ELR (cell line): ENCODE measurements around the gene RNF224.

Experiments
- DNase-seq: peaks from one replicate; pipeline ENCODE4 v3.0.0-alpha.2; 2015; ENCODE audit warnings: low read depth

The RNF224 gene

DNA sequence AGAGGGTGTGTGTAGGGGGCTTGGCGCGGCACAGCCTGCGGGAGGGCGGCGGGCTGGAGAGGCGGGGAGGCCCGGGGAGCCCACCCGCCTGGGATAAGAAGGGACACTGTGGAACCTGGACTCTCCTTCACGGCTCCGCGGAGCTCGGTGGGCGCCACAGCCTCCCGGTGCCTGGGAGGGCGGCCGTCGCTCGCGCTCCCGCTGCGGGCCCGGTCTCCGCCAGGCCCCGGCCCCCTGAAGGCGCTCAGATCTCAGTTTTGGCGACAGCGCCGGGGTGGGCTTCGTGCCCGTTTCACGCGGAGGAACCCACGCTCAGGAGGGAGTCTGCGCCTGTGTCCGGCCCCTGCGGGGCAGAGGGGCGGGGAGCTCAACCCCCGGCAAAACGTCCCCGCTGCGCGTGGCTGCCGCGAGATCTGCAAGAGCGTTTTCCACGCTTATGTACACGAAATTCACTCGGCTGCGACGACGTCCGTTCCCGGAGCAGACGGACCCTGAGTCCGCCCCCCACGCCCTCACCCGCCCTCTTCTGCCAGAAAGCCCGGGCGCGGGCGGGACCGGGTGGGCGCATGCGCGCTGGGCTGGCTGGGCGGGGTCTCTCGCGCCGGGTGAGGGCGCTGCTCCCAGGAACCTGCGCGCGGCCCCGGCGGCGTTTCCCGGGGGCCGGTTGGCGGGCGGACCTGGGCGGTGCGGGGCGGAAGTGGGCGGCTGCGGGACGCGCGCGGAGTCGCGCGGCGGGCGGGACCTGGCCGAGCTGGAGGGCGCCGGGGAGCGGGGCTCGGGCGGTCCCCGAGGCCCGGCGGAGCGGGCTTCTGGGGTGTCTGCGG lies 27.5 kb downstream of the RNF224 start, which contains the start of gene NELFB:
NELFB (plus strand) TSS at position 704 of the 824 bp plus-strand sequence.
- peak; percentile 86 for DNase-seq

DNA sequence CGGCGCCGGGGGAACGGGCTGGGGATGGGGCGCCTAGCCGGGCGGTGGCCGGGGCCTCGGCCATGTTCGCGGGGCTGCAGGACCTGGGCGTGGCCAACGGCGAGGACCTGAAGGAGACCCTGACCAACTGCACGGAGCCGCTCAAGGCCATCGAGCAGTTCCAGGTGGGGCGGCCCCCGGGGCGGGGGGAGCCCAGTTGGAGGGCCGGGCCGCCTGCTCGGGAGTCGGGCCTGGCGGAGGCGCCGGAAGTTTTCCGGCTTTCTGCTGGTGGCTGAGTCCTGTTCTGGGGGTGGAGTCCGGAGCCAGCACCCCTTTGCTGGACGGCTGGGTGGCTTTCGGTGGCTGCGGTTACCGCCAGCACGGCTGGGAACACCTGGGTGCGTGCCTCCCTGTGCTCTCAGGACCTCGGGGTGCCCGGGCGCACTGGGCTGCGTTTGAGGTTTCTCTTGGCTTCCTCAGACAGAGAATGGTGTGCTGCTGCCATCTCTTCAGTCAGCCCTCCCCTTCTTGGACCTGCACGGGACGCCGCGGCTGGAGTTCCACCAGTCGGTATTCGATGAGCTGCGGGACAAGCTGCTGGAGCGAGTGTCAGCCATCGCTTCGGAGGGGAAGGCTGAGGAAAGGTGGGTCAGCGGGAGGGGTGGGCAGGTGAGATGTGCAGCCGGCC lies 28.3 kb downstream of the RNF224 start:
- DNase-seq = peak; percentile 60

DNA sequence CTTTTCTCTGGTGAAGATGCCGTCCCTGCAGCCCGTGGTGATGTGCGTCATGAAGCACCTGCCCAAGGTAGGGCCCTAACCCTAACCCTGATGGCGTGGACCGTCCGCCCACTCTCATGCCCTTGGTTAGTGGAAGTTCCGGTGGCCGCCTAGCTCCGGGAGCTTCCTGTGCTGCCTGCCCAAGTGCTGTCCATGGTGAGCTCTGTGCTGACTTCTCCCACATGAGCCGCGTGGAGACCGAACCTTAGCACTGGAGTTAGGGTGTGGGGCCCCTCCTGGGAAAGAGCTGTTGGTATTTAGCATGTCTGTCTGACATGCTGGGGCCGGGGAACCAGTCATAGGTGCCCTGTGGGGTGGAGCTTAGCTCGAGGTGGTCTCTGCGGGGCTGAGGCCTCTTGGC lies 29.1 kb downstream of the RNF224 start:
- no peak for DNase-seq

DNA sequence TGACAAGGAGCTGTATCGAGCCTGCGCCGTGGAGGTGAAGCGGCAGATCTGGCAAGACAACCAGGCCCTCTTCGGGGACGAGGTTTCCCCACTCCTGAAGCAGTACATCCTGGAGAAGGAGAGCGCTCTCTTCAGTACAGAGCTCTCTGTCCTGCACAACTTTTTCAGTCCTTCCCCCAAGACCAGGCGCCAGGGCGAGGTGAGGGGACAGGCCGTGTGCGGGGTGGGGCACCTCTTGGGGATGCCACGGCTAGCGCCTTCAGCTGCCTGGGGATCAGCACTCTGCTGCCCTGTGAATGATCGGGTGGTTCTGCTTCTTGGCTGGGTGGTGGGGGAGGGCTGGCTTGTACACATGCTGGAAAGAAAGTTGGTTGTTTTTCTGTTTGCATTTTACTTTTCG lies 29.6 kb downstream of the RNF224 start:
- DNase-seq = no peak

DNA sequence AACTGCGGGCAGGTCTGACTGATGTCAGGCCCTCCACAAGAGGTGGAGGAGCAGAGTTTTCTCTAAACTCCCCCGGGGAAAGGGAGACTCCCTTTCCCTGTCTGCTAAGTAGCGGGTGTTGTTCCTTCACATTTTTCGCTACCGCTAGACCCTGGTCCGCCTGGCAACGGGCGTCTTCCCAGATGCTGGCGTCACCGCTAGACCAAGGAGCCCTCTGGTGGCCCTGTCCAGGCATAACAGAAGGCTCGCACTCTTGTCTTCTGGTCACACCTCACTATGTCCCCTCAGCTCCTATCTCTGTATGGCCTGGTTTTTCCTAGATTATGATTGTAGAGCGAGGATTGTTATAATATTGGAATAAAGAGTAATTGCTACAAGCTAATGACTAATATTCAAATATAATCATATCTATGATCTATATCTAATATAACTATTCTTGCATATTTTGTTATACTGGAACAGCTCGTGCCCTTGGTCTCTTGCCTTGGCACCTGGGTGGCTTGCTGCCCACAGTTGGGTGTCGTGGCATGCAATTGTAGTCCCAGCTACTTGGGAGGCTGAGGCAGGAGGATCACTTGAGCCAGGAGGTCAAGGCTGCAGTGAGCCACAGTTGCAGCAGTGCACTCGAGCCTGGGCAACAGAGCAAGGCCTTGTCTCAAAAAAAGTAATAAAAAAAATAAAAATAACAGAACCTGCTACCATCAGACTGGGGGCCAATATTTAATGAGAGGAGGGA lies 35.0 kb downstream of the RNF224 start:
- DNase-seq = peak; percentile 54

DNA sequence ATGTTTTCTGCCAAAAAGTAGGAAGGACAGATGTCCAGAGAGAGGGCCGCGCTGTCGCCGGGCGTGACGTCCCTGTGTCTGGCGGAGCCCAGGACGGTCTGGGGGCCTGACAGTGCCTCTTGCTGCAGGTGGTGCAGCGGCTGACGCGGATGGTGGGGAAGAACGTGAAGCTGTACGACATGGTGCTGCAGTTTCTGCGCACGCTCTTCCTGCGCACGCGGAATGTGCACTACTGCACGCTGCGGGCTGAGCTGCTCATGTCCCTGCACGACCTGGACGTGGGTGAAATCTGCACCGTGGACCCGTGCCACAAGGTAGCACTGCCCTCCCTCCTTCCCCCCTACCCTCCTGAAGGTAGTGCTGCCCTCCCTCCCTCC lies 35.6 kb downstream of the RNF224 start:
- no peak for DNase-seq

DNA sequence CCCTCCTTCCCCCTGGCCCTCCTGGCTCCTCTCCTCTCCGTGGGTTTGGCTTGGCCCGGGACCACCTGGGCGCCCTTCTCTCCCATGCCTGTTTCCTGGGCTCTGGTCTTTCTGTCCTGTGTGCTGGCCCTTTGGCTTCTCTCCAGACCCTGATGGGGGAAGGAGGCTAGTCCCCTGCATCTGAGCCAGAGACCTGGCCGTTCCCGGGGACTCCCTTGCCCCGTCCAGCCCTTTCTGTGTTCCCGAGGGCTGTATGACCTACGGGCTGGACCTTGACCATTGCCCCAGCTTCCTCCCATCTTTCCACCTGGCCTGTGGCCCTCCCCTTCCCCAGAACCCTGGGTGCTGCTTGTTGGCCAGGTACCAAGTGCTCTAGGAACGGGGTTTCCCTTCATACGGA lies 36.2 kb downstream of the RNF224 start:
- no peak for DNase-seq

DNA sequence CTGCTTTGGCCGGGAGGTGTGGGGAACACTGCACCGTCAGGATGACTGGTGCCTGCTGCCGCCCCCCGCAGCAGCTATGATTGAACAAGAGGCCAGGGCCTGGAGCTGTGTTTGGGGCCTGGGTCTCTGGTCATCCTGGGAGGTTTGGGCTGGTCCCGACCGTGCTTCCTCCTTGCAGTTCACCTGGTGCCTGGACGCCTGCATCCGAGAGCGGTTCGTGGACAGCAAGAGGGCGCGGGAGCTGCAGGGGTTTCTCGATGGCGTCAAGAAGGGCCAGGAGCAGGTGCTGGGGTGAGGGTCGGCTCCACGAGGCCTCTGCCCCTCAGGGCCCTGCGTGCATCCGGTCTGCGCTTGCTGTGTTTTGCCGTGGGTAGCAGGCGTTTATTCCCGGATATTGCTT lies 36.8 kb downstream of the RNF224 start:
- DNase-seq = no peak

DNA sequence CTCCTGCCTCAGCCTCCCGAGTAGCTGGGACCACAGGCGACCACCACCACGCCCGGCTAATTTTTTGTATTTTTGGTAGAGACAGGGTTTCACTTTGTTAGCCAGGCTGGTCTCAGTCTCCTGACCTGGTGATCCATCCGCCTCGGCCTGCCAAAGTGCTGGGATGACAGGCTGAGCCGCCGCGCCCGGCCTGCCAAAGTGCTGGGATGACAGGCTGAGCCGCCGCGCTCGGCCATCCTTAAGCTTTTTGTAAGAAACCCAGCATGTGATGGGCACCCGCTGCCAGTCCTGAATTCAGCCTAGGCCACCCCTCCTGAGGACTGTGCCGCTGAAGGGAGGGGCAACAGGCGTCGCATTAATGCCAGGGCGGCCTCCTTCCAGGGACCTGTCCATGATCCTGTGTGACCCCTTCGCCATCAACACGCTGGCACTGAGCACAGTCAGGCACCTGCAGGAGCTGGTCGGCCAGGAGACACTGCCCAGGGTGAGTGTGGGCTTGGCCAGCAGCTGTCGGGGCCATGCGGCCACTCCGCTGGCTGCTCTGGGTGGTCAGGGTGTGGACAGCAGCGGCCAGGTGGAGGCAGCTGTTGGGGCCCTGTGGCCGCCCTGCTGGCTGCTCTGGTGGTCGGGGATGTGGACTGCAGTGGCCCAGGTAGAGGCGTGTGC lies 38.3 kb downstream of the RNF224 start:
- DNase-seq = no peak

DNA sequence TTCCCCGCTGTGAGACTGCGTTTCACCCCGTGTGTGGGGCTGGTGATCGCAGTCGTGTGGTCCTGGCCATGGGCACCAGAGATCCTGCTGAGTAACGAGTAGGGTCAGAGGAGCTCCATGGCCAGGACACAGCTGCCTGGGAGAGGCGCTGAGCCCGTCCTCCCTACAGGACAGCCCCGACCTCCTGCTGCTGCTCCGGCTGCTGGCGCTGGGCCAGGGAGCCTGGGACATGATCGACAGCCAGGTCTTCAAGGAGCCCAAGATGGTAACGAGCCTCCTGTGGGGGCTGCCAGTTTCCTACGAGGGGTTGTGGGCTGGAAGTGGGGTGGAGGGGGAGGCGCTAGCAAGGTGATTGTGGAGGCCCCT lies 38.8 kb downstream of the RNF224 start:
- no peak for DNase-seq

DNA sequence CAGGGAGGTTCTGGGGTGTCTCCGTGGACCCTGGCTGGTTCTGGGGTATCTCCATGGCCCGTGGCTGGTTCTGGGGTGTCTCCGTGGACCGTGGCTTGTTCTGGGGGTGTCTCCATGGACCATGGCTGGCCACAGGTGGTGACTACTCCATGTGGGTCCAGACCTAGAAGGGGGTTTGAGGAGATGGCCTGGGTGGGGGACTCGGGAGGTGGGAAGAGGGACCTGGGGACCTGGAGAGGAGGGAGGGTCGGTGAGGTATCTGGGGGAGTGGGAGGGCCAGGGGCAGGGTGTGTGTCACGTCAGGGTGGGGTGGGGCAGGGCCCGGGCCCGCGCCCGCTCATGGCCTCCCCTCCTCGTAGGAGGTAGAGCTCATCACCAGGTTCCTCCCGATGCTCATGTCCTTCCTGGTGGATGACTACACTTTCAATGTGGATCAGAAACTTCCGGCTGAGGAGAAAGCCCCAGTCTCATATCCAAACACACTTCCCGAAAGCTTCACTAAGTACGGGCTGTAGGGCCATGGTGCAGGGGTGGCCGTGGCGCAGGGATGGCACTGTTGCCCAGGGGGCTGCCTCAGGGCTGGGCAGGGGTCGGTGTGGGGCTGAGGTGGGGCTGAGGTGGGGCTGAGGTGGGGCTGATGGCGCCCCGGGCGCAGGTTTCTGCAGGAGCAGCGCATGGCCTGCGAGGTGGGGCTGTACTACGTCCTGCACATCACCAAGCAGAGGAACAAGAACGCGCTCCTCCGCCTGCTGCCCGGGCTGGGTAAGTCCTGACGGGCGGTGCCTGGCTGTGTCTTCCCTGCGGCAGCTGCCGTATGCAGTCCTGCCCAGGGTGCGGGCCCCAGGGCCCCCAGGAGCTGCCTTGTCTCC lies 39.5 kb downstream of the RNF224 start:
- DNase-seq = no peak

DNA sequence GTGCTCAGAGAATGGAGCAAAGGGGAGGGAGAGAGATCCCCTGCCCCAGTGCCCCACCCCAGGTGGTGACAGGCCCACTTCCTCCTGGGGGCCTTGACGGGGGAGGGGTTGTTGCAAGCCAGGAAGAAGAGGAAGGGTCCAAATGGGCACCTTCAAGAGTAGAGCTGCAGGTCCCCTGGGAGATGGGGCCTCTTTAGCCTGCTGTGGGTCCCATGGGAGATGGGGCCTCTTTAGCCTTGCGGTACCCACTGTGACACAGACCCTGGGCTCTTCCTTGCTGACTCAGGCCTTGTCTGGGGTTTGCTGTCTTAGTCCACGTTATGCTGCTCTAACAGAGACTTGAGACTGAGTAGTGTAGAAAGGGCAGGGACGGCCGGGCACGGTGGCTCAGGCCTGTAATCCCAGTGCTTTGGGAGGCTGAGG lies 40.6 kb downstream of the RNF224 start:
- DNase-seq = peak; percentile 39

DNA sequence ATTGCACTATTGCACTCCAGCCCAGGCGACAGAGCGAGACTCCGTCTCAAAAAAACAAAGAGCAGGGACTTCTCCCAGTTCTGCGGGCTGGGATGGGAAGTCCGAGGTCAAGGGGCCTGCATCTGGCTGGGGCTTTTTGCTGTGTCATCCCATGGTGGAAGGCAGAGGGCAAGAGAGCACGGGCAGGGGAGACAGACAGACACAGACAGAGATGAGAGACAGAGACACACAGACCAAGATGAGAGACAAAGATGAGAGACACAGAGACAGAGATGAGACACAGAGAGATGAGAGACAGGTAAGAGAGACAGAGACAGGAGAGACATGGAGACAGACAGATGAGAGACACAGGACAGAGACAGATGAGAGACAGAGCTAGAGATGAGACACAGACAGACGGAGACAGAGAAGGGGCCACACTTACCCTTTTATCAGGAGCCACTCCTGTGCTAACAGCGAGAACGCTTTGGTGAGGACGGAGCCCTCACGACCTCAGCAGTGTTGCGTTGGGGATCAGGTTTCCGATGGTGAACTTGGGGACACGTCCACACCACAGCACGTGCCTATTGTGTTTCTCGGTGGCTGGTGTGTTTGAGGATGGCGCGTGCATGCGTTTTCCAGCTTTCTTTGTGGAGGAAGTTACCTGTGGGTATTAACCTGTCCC lies 41.4 kb downstream of the RNF224 start:
- DNase-seq = no peak

DNA sequence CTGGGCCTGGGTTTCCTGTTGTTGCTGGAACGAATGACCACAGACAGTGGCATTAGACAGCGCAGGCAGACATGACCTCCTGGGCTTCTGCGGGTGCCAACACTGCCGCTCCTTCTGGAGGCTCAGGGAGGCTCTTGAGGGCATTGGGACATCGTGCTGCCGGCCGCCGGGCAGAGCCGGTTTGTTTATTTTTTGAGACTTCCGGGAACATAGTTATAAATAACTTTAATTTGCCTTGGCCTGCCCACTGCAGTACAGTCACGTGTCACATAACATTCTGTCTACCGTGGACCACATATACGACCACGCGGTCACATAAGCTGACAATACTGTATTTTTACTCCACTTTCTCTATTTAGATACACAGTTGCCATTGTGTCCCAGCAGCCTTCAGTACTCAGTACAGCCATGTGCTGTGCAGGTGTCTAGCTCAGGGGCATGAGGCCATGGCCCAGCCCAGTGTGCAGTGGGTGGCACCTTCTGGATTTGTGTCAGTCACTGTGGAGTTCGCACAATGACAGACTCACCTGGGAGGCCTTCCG lies 42.0 kb downstream of the RNF224 start:
- DNase-seq = no peak

DNA sequence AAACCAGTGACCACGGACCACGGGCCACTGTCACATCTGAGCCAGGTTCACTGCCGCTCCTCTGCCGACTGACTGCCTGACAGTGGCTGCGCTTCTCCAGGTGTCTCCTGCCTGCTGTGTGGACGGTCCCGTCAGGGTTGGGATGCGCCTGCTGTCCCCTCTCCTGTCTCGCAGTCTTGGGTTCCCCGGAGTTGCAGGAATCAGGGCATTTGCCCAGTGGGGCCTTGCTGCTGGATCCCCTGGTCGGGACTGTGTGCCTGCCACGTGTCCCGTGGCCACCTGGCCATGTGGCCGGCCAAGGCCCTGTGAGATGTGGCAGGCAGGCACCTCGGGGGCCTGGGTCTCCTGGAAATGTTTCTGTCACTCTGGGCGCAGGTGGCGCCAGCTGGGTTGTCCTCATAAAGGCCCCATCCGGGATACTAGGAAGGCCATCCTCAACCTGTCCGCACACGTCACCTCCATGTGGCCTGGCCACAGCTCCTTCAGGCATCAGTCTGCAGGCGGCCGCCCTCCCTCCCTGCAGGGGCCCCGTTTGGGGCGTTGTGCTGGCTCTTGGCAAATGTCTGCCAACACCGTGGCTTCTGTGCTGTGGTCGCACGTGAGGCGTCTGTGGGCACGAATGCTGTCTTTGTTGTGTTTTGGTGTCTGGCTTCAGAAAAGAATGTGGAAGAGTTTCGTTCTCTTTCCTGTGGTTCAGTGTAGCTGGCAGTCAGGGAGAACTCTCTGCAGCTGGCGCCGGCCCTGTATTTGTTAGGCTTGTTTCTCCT lies 43.8 kb downstream of the RNF224 start:
- no peak for DNase-seq

DNA sequence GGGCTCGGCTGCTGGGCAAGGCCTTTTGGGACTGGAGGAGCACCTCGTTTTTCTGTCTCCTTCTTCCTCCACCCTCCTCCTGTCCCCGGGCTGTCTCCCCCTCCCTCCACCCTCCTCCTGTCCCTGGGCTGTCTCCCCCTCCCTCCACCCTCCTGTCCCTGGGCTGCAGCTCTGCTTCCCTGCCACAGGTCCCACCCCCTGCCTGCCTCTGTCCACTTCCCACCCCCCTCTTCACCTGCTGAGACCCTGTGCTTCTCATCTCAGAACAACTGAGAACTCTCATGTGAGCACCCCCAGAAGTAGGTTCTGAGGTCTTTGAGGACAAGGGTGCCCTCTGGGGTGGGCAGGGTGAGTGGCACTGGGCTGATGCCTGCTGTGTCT lies 44.4 kb downstream of the RNF224 start:
- DNase-seq = no peak

DNA sequence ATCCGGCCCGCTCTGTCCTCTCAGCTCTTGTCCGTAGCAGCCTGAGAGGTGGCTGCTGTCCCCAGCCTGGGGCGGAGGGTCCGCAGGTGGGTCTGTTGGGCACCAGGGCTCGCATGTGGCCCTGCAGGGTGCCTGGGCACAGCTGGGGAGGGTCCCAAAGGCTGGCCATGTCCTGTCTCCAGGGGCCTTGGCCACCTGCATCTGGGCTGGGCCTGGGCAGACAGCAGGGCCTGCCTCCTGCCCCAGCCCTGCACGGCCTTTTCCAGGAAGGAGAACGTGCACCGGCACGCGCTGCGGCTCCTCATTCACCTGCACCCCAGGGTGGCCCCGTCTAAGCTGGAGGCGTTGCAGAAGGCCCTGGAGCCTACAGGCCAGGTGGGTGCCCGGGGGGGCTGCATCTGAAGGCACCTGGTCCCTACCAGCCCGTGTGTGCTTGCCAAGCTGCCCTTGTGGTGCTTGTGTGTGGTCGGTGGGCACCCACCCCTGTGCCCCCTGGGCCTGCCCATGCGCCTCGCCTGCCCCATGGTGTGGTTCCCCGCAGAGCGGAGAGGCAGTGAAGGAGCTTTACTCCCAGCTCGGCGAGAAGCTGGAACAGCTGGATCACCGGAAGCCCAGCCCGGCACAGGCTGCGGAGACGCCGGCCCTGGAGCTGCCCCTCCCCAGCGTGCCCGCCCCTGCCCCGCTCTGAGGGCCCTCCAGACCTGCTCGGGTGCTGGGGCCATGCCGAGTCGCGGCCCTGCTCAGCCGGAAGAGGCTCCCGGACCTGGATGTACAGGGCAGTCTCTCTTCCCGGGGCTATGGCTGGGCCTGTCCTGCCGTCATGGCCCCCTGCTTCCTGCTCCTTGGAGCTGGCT lies 45.2 kb downstream of the RNF224 start:
- DNase-seq = no peak

DNA sequence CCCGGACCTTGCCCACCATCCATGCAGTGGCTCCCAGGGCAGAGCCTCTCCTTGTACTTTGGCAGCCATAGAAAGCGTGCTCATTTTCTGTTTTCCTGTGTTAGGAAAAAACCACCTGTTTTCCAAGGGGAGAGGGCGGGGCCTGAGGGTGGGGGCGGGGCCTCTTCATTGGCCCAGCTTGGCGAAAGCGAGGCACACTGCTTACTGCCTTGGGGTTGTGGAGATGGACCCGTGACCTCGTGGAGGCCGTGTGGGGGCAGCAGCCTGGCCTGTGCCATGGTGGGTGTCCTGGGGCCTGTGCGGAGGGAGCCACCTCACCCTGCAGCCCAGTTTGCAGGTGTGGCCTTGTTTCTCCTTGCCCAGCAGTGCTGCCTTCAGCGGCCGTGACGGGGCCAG lies 45.8 kb downstream of the RNF224 start:
- DNase-seq = no peak
